GM19193 (cell line): ENCODE measurements around the gene MYZAP.

ENCODE experiments used
- POLR2A ChIP-seq: IDR thresholded peaks from 4 replicates; pipeline ENCODE4 v1.6.1; 2011; ENCODE audit not compliant: insufficient read depth, insufficient read length; ENCODE audit errors: extremely low read depth

The MYZAP gene

GRCh38 chr15:57708047-57708446, 116.3 kb downstream of the MYZAP start:
- TF ChIP-seq POLR2A, result no peak

DNA sequence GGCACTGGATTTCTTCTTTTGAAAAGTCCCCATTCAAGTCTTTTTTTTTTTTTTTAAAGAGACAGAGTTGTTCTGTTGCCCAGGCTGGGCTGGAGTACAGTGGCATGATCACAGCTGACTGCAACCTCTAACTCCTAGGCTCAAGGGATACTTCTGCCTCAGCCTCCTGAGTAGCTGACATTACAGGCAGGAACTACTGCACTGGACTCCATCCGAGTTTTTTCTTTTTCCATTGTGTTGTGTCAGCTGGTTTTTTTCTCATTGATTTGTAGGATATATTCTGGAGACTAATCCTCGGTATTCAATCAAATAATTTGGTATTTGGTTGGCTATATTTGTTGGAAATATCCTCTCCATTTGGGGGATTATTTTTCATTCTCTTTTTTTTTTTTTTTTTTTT, 126.6 kb downstream of the MYZAP start:
- no peak for TF ChIP-seq POLR2A

GRCh38 chr15:57720867-57721266, 129.2 kb downstream of the MYZAP start:
- no peak for TF ChIP-seq POLR2A

GRCh38 chr15:57726411-57726810, 134.7 kb downstream of the MYZAP start:
- TF ChIP-seq POLR2A, result no peak

GRCh38 chr15:57727031-57727430, 135.3 kb downstream of the MYZAP start:
- no peak for TF ChIP-seq POLR2A

GRCh38 chr15:57728436-57728835, 136.7 kb downstream of the MYZAP start:
- no peak for TF ChIP-seq POLR2A

DNA sequence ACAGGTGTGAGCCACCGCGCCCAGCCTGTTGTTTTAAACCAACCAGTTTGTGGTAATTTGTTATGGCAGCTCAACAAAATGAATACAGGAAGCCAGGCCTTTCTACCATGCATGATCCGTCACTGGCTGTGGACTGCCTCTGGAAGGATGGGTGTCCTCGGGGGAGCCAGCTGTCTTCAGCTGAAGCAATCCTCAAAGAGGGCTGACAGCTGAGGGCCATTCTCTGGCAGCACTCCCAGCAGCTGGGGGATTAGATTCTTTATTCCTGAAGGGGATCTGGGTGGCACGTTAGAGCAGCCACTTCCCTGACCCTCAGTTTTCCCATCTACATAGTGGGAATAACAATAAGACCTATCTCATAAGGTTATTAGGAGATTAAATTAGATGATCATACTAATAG, 139.2 kb downstream of the MYZAP start:
- TF ChIP-seq POLR2A, result no peak

GRCh38 chr15:57731530-57732103, 139.9 kb downstream of the MYZAP start:
- TF ChIP-seq POLR2A, result no peak

- no peak for TF ChIP-seq POLR2A
Measured at GRCh38 chr15:57732526-57733331, 141.0 kb downstream of the MYZAP start.

DNA sequence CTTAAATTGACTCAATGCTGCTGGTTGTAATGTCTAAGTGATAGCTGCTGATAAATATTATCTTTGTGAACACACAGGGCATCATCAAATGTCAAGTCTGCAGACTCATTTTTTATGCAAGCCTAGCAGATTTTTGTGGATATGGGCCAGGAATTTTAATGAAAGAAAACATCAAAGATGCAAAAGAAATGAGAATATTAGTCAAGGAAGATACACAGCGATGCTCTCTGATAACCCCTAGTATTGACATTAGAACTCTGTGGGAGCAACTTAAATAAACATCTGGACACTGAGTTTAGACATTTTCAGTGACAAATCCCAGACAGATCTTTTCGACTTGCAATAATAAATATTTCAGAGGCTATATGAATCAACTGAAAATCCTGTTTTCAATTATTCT, 143.2 kb downstream of the MYZAP start:
- no peak for TF ChIP-seq POLR2A
